NCI-H446 (cell line): ENCODE data around the gene LRP2.
"Not testable (repeated sequence)": the region's sequence is repeated elsewhere in the genome, so short reads cannot be mapped to it uniquely, and the experiment has no call there.

Source experiments
- DNase-seq, 2 experiments: peaks; one replicate each; lab custom pipeline; 2025; lab: John Stamatoyannopoulos, UW

Gene LRP2

DNA sequence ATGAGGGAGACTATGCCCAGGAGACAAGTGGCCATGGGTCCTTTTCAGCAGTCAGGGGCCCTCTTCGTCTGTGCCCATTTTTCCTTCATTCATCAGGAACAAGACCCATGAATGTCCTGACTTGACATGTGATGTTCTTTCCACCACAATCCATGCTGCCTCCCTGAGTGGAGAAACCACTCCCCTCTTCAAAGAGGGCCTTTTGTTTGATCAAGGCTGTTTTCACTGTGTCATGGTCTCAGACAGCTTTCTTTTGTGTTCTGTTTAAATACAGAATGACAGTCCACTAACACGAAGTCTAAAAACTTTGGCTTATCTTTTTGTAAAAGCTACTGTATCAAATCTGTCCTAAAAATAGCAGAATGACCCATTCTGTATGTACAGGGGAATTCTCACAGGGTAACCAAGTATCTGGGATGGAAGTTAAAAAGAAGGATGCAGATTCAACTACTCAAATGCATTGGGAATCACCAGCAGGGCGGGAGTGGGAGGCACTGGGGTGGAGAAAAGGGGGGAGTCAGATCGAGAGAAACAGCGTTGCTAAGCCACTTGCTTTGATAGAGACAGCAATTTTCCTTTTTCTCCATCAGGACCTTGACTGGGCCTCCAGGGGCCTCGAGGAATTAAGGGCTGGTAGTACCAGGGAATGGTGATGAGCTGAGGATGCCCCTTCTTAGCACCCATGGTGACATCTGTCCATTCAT is 13.9 kb downstream of the LRP2 start:
- no peak for DNase-seq

DNA sequence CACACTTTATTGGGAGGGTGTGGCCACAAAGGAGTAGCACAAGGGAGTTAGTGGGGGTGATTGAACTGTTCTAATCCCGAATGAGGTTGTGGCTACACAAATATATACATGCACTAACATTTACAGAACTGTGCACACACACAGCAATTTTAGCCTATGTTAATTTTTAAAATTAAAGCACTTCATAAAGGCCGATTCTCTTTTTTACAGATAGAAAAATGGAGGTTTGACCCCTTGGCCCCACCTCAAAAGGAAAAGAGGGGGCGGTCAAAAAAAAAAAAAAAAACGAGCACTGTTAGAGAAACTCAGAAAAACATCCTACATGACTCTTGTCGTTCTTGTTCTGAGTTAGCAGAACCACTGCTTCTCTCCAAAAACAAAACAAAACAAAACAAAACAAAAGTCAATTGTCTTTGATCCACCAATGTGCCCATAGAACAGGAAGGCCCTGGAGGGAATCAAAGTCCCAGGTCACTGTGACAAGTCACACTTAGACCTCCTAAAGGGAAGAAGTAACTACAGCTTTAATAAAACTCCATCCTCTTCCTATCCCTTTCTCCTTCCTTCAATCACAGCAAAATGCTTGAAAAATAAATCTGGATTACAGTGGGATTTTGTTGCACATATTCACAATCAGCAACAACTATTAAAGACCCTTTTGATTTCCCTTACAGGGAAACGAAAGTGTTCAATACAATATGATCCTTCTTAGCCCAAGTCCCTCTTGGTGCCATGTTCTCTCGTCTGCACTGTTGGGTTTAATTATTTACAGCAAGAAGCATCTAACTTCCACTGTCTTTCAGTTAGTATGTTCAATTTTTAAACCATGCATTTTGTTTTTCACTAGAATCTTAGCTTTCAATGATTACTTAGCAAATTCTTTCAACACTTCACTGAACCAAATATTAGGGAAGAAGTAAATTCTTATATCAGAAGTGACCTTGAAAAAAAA is 16.6 kb downstream of the LRP2 start:
- DNase-seq = no peak

- DNase-seq = no peak
Observed at GRCh38 chr2:169344736-169345485, 17.4 kb downstream of the LRP2 start.

DNA sequence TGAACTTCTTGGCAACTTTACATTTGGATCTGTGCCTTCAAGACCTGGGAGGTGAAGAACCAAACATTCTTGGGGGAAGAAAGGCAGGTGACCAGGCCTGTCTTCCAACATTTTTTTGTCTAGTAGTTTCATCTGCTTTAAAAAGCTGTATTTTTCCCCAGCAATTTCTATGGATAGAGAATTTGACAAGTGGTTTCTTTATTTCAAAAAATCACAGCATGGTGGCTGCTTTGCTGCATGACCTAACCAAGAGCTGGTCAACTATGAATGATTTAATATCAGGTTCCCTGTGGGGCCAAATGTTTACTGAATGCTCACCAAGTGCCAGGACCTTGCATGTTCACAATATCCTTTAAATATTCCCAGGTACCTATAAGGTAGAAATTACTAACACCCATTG is 19.1 kb downstream of the LRP2 start:
- DNase-seq = no peak

DNA sequence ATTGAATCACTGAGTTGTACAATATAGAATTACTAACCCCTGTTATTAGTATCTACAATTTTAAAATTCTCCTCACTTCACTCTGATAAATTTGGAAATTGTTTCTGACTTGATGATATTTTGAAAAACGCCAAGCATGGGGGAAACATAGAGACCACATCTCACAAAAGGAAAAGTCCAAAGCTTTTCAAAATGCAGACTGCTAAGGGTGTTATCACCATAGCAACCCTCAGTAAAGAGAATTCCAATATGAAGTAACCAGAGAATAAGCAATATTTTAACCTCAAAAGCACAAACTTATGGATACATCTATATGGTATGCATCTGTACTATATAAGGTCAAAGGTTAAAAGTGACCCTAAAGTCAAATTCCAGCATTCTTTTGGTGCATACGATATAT is 22.7 kb downstream of the LRP2 start:
- DNase-seq = no peak

- no peak for DNase-seq
Observed at GRCh38 chr2:169336695-169337094, 25.6 kb downstream of the LRP2 start.

DNA sequence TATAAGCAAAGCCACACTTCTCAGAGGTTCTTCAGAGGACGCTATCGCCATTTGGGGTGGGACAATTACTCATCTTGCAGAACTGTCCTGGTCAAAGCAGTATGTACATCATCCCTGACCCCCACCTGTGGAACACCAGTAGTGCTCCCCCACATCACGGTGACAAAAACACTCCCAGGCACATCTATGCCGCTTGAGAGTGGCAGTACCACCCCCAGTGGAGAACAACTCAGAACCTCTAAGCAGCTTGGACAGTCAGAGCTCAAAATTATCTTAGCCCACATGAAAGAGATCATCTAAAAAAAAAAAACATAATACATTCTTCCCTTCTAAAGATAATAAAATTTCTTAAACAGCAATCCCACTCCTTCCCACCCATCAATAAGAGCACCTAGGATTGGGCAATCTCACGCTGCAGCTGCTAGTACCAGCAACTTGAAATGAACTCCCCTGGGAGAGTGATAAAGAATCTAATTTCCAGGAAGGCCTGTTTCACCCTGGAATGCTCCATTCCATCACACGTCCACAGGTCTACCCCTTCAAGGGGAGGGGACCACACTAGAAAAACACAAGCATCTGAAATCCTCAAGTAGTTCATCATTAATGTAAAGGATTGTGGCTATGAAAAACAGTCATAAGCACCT is 31.7 kb downstream of the LRP2 start:
- no peak for DNase-seq

DNA sequence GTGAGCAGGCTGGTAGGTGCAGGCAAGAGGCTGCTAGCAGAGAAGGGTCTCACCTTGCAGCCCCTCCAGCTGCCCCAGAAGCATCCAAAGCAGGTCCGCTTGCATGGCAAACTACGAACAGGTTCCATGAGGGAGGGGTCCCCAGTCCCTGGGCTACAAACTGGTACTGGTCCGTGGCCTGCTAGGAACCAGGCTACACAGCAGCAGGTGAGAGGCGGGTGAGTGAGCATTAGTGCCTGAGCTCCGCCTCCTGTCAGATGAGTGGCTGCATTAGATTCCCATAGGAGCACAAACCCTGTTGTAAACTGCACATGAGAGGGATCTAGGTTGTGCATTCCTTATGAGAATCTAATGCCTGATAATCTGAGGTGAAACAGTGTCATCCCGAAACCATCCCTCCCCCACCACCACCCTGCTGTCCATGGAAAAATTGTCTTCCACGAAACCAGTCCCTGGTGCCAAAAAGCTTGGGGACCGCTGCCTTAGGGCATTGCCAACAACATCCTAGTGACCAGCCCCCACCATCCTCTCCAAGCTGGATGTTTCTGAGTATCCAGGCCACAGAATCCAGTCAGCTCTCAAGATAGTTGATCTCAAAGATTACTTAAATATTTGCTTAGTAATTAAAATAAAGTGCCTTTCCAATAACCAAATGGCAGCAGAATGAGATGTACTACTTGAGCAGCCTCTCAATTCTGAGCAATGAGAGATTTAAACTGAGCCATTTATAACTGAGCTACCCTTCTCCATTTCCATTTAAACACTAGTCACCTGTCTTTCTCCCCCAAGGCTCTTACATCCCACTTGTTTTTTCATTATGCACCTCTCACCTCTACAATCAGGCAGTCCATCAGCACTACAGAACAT is 32.4 kb downstream of the LRP2 start:
- no peak for DNase-seq

DNA sequence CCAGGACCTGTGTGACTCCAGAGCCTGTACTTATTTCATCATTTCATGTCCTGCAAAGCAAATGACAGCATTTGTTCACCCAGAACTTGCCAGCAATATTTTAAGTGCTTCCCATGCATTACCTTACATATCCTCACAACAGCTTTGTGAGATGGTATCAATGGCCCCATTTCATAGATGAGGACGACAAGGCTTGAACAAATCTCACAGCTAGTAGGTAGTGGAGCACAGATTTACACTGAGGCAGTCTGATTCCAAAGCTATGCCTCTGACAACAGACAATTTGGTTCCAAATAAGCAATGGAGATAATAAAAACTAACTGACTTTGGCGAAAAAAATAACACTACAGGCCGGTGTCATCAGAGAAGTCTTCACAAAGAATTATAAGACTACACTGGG is 33.5 kb downstream of the LRP2 start:
- DNase-seq = no peak

- not testable (repeated sequence) for DNase-seq
Observed at GRCh38 chr2:169327837-169328236, 34.5 kb downstream of the LRP2 start.

DNA sequence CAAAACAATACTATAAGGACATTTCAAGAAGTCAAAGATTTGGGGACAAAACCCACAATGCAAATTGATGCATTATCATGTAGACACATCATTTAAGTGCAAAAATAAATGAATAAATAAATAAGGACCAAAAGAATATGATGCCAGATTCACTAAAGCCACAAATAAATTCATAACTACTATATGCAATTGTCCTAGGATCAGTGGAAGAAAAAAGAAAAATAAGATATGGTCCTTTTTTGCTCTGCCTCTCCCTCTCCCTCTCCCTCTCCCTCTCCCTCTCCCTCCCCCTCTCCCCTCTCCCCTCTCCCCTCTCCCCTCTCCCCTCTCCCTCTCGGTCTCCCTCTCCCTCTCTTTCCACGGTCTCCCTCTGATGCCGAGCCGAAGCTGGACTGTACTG is 36.4 kb downstream of the LRP2 start:
- not testable (repeated sequence) for DNase-seq

GRCh38 chr2:169324581-169325260 is 37.6 kb downstream of the LRP2 start:
- no peak for DNase-seq

DNA sequence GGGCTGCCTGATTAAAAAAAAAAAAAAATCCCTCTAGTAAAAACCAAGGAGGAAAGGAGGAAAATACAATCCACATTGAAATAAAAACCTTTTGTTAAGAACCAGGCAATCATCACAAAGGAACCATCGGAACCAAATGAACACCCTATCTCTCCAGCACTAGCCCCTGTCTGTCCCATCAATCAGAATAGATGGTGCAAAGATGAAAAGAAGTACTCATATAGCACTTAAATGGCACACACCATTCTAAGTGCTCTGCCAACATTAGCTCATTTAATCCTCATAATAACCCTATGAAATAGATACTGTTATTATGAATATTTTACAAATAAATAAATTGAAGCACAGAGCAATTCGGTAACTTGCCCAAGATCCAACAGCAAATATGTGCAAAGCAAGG is 38.5 kb downstream of the LRP2 start:
- no peak for DNase-seq

DNA sequence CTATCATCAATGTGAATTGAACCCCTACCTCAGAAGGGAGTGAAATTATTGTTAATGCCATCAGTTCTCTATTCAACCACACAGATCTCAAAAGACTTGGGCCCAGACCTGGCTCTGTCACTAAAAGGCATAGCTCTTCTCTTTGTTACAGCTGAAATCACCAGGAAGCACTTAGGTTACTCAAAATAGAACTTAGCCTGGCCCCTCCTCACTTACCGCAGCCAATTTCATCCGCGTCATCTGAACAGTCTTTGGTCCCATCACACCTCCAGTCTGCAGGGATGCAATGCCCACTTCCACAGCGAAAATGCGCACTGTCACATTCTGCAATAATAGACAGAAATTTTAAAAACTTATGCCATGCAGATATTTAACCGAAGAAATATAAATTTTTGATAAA is 41.8 kb downstream of the LRP2 start:
- DNase-seq = no peak

DNA sequence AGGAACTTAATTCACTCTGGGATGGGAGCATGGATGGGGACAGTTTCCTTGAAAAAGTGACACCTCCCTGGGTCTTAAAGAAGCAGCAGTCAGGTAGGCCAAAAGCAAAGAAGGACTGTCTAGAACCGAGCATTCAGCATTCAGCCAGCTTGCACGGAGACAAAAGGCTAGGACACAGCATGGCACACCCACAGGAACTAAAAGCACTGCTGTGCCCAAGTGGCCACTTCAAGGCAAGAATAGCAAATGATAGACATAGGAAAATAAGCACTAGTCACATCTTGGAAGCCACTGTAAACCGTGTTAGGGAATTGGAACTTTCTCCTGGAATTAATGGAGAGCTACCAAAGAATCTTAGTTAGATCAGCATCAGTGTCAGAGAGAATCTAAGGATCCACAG is 47.0 kb downstream of the LRP2 start:
- DNase-seq = no peak

DNA sequence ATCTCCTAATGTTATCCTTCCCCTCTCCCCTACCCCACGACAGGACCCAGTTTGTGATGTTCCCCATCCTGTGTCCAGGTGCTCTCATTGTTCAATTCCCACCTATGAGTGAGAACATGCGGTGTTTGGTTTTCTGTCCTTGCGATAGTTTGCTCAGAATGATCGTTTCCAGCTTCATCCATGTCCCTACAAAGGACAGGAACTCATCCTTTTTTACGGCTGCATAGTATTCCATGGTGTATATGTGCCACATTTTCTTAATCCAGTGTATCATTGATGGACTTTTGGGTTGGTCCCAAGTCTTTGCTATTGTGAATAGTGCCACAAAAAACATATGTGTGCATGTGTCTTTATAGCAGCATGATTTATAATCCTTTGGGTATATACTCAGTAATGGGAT is 54.0 kb downstream of the LRP2 start:
- DNase-seq = not testable (repeated sequence)

- DNase-seq = not testable (repeated sequence)
Observed at GRCh38 chr2:169304689-169305088, 57.6 kb downstream of the LRP2 start.

DNA sequence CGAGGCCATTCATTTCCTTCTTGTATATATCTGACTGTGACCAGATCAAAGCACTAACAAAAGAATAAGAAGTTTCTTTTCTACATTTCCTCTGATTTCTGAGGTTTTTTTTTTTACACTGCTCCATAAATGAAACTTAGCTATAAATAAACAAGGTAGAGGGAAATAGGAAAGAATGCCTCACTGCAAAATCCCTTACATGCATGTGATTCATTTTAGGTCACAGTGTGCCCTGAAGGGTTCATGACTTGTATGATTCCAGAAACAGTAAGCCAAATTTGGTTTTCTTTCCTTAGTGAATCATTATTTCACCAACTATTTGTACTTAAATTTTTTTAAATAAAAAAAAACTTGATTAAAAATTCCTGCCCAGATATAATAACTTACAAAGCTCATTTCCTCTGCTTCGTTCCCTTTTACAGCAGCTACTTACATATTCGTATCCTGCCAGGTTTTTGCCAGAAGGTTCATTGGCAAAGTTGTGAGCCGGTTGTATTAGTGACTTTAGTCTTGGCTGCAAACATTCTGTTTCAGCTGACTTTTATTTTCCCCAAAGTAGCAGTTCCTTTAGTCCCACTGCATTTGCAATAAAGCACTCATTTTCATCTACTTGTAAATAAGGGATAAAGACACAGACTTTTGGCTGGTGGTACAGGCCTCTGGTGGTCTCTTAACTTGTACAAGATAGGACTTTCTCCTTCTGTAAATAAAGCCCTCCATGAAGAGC is 58.6 kb downstream of the LRP2 start:
- no peak for DNase-seq

GRCh38 chr2:169302364-169302763 is 60.0 kb downstream of the LRP2 start:
- DNase-seq = no peak
